B cell (primary cell): ENCODE measurements around the gene SFT2D2. TPM values are rescaled to one million over a fixed set of nuclear protein-coding genes. Genes with fewer than 3 reads are reported as not detected.

Experiments
- ATAC-seq: fragments of 200-7000 bp; cut with Tn5 transposase; one replicate; pipeline ENCODE4 v1.10.0; 2021; ENCODE audit warnings: low read depth, mild to moderate bottlenecking, moderate number of reproducible peaks, moderate library complexity
- CTCF ChIA-PET: fragments of 350-600 bp; sonication (Branson Sonifier 250); formaldehyde crosslinking; loops from one replicate; lab custom pipeline; 2021; ENCODE audit warnings: antibody characterized with exemption, inconsistent platforms; lab: Charles Lee
- POLR2A ChIA-PET: fragments of 350-600 bp; sonication (Branson Sonifier 250); formaldehyde crosslinking; loops from one replicate; lab custom pipeline; 2021; ENCODE audit warnings: antibody characterized with exemption; lab: Charles Lee
- DNase-seq: peaks from one replicate; pipeline ENCODE4 v3.0.0; 2013
- H2AFZ ChIP-seq: 2 replicates; pipeline ENCODE4 v1.6.1; 2012; ENCODE audit warnings: mild to moderate bottlenecking, low read depth, low read length; ENCODE audit not compliant: insufficient read depth, poor library complexity, severe bottlenecking
- H3K27ac ChIP-seq, 2 donors: 1 replicate in 1 of 2; 2 replicates in 1 of 2; pipeline ENCODE4 v1.5.1; 2012 to 2013; ENCODE audit warnings: low read length in 2 of 2, mild to moderate bottlenecking in 2 of 2, moderate library complexity in 1 of 2
- H3K27me3 ChIP-seq, 4 experiments: fragments of 200-600 bp in 1 of 4; sonication (generic) in 1 of 4; replicated peaks in 1 of 4; 1 replicate in 2 of 4; 2 replicates in 2 of 4; pipeline versions ENCODE4 v1.6.1 to v1.7.0; 2013 to 2016; ENCODE audit warnings: low read length in 3 of 4, mild to moderate bottlenecking in 2 of 4, mixed read lengths in 1 of 4, moderate library complexity in 1 of 4; ENCODE audit not compliant: insufficient read depth in 4 of 4, control insufficient read depth in 3 of 4; ENCODE audit errors: control extremely low read depth in 1 of 4
- H3K36me3 ChIP-seq, 2 experiments: replicated peaks in 1 of 2; 1 replicate in 1 of 2; 2 replicates in 1 of 2; pipeline versions ENCODE4 v1.6.1 to v1.7.1; 2013; ENCODE audit warnings: low read length in 1 of 2; ENCODE audit not compliant: insufficient read depth in 2 of 2, control insufficient read depth in 1 of 2; ENCODE audit errors: control extremely low read depth in 1 of 2, extremely low read depth in 1 of 2
- H3K4me1 ChIP-seq, 2 donors: fragments of 200-600 bp in 1 of 2; sonication (generic) in 1 of 2; 1 replicate in 1 of 2; 2 replicates in 1 of 2; pipeline versions ENCODE4 v1.5.1 to v1.6.1; 2013 to 2017; ENCODE audit warnings: low read length in 2 of 2; ENCODE audit not compliant: control insufficient read depth in 2 of 2, insufficient read depth in 2 of 2
- H3K4me2 ChIP-seq: replicated peaks from 2 replicates; pipeline ENCODE3; 2012; ENCODE audit warnings: mild to moderate bottlenecking, low read depth, low read length; ENCODE audit not compliant: poor library complexity, severe bottlenecking
- H3K4me3 ChIP-seq, 5 experiments: fragments of 200-600 bp in 1 of 5; sonication (generic) in 1 of 5; 1 replicate in 3 of 5; 2 replicates in 2 of 5; pipeline versions ENCODE4 v1.5.1 to v1.7.0; 2011 to 2016; ENCODE audit warnings: low read length in 4 of 5, mild to moderate bottlenecking in 4 of 5, low read depth in 2 of 5, control low read depth in 1 of 5, moderate library complexity in 1 of 5; ENCODE audit not compliant: insufficient read depth in 1 of 5; ENCODE audit errors: control extremely low read depth in 1 of 5, extremely low read depth in 1 of 5
- H3K79me2 ChIP-seq: fragments of 200-600 bp; sonication (generic); one replicate; pipeline ENCODE4 v1.6.0; 2016; ENCODE audit warnings: low read length; ENCODE audit not compliant: control insufficient read depth, insufficient read depth
- H3K9ac ChIP-seq: fragments of 200-600 bp; sonication (generic); 2 replicates; pipeline ENCODE4 v1.6.1; 2017; ENCODE audit warnings: mild to moderate bottlenecking, low read length, moderate library complexity
- H3K9me3 ChIP-seq, 3 donors: one replicate each; pipeline versions ENCODE4 v1.6.1 to v1.7.1; 2013; ENCODE audit warnings: low read length in 2 of 3; ENCODE audit not compliant: control insufficient read depth in 2 of 3, insufficient read depth in 1 of 3; ENCODE audit errors: control extremely low read depth in 1 of 3
- H4K20me1 ChIP-seq: 2 replicates; pipeline ENCODE4 v1.6.0; 2012; ENCODE audit warnings: mild to moderate bottlenecking, low read length; ENCODE audit not compliant: insufficient read depth, control insufficient read depth, poor library complexity, severe bottlenecking
- H3K27ac Mint-ChIP-seq: one replicate; pipeline ENCODE4 v1.8.0; 2021; ENCODE audit warnings: mixed read lengths
- H3K27me3 Mint-ChIP-seq: one replicate; pipeline ENCODE4 v1.8.0; 2021; ENCODE audit warnings: mixed read lengths
- H3K4me1 Mint-ChIP-seq: one replicate; pipeline ENCODE4 v1.8.0; 2021; ENCODE audit warnings: mixed read lengths
- H3K4me3 Mint-ChIP-seq: one replicate; pipeline ENCODE4 v1.8.0; 2021; ENCODE audit warnings: mixed read lengths
- H3K9me3 Mint-ChIP-seq: one replicate; pipeline ENCODE4 v1.8.0; 2022; ENCODE audit warnings: mixed read lengths; ENCODE audit not compliant: insufficient read depth
- CTCF ChIP-seq: fragments of 200-600 bp; IDR thresholded peaks from one replicate; pipeline ENCODE4 v1.8.0; 2022; ENCODE audit warnings: antibody characterized with exemption, mild to moderate bottlenecking
- EZH2 ChIP-seq: IDR thresholded peaks from 2 replicates; pipeline ENCODE4 v1.6.1; 2012; ENCODE audit warnings: borderline replicate concordance, low read depth, mild to moderate bottlenecking, moderate library complexity, low read length; ENCODE audit not compliant: insufficient read depth, poor library complexity, severe bottlenecking
- WGBS: methylation state at CpG from one replicate; pipeline ENCODE4 v1.1.5; 2013; ENCODE audit warnings: missing lambda C conversion rate; ENCODE audit not compliant: insufficient coverage; 5-methylcytosine and 5-hydroxymethylcytosine counted together
- intact Hi-C: fragments of 100-400 bp; cut with micrococcal nuclease; formaldehyde crosslinking; loops from one replicate; pipeline ENCODE4 v1.10.0; 2022
- polyA plus RNA-seq: library from polyadenylated mRNA; depleted of rRNA; stranded (reverse); fragments of >200 nt; gene quantifications from 2 replicates; pipeline ENCODE4 v1.2.3, GENCODE V29; 2012
- total RNA-seq, 2 donors: library from RNA; stranded (reverse); fragments of 120-200 nt in 1 of 2; gene quantifications; 1 replicate in 1 of 2; 2 replicates in 1 of 2; pipeline versions ENCODE4 v1.2.3 to v1.2.4, GENCODE V29; 2013 to 2022

Gene SFT2D2
- total and polyA plus RNA-seq, 2 donors (not counting 1 experiment from before 2014, with no cell fraction given), result 13.0 to 68.3 TPM

DNA sequence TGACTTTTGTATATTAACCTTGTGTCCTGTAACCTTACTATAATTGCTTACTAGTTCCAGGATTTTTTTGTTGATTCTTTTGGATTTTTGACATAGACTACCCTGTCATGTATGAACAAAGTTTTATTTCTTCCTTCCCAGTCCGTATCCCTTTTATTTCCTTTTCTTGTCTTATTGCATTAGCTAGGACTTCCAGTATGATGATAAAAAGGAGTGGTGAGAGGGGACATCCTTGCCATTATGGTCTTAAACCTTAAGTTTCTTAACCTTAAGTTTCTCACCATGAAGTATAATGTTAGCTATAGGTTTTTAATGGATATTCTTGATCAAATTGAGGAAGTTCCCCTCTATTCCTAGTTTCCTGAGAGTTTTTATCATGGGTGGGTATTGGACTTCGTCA, 30.4 kb downstream of the SFT2D2 start:
- intact Hi-C loops, result no loop called here
- H3K36me3 ChIP-seq, result peaks cover 12 to 29% of the 10 kb centered on the region in 2 experiments
- H3K27me3 ChIP-seq, result no peaks in the 10 kb centered on the region
- H3K4me1 Mint-ChIP-seq, result no peaks in the 10 kb centered on the region
- H3K27ac Mint-ChIP-seq, result no peak overlapping the region
- WGBS, result no CpG with 5 or more reads among the region's 2 CpGs
- H3K9me3 Mint-ChIP-seq, result no peaks in the 10 kb centered on the region
- H3K27ac ChIP-seq, result no peak overlapping the region
- CTCF ChIA-PET, result no interaction called here
- H3K4me3 ChIP-seq, result no peak overlapping the region
- ATAC-seq (no peak), DNase-seq (no peak)
- H3K27me3 Mint-ChIP-seq, result no peaks in the 10 kb centered on the region
- H3K4me3 Mint-ChIP-seq, result no peak overlapping the region
- H3K9ac ChIP-seq, result no peak overlapping the region
- H3K9me3 ChIP-seq, result peaks cover 8 to 12% (median 12%) of the 10 kb centered on the region in 3 donors
- H3K79me2 ChIP-seq, result peaks cover 22% of the 10 kb centered on the region
- no peaks in the 10 kb centered on the region for H3K4me1 ChIP-seq
- TF ChIP-seq EZH2 (no peak), CTCF (no peak)
- H3K4me2 ChIP-seq, result no peak overlapping the region
- POLR2A ChIA-PET, result no interaction called here
- peaks cover 18% of the 10 kb centered on the region for H4K20me1 ChIP-seq
- no peak overlapping the region for H2AFZ ChIP-seq

DNA sequence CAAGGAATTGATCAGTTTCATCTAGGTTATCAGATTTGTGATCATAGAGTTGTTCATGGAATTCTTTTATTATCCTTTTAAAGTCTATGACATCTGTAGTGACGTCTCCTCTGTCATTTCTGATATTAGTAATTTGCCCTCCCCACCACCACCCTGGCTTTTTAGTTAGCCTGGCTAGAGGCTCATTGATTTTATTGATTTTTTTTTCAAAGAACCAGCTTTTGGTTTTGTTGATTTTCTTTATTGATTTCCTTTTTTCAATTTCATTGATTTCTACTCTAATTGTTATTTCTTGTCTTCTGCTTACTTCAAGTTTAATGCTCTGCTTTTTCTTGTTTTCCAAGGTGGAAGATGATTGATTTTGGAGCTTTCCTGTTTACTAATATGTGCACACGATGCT, 31.6 kb downstream of the SFT2D2 start:
- H3K27ac ChIP-seq, result no peak overlapping the region
- H3K4me2 ChIP-seq, result no peak overlapping the region
- no peak for ATAC-seq
- Mint-ChIP-seq H3K4me3 (no peak overlapping the region), H3K4me1 (no peaks in the 10 kb centered on the region), H3K27me3 (no peaks in the 10 kb centered on the region), H3K9me3 (no peaks in the 10 kb centered on the region), H3K27ac (no peak overlapping the region)
- ChIA-PET CTCF (no interaction called here), POLR2A (no interaction called here)
- no peaks in the 10 kb centered on the region for H3K27me3 ChIP-seq
- H3K36me3 ChIP-seq, result peaks cover 11 to 27% of the 10 kb centered on the region in 2 experiments
- H2AFZ ChIP-seq, result no peak overlapping the region
- no peak for DNase-seq
- no CpG with 5 or more reads among the region's 2 CpGs for WGBS
- no peak overlapping the region for H3K4me3 ChIP-seq
- H4K20me1 ChIP-seq, result peaks cover 10% of the 10 kb centered on the region
- H3K9me3 ChIP-seq, result peaks cover 8 to 12% (median 12%) of the 10 kb centered on the region in 3 donors
- no peaks in the 10 kb centered on the region for H3K4me1 ChIP-seq
- peaks cover 15% of the 10 kb centered on the region for H3K79me2 ChIP-seq
- TF ChIP-seq CTCF, result no peak
- TF ChIP-seq EZH2, result no peak
- no peak overlapping the region for H3K9ac ChIP-seq
- intact Hi-C loops, result no loop called here
